GM21737 (cell line): ENCODE results near the gene FAT1.

ENCODE experiments used
- ATAC-seq: cut with Tn5 transposase; IDR thresholded peaks from one replicate; pipeline ENCODE4 v1.9.1; 2021; ENCODE audit warnings: mild to moderate bottlenecking, moderate library complexity; ENCODE audit not compliant: unreplicated experiment

Gene FAT1

GRCh38 chr4:186580669-186581068, 143.0 kb downstream of the FAT1 start:
- no peak for ATAC-seq

GRCh38 chr4:186570193-186570996, 153.3 kb downstream of the FAT1 start:
- no peak for ATAC-seq

- no peak for ATAC-seq
These were observed 154.0 kb downstream of the FAT1 start for GRCh38 chr4:186569533-186570192.

GRCh38 chr4:186566068-186566467, 157.6 kb downstream of the FAT1 start:
- ATAC-seq = no peak

GRCh38 chr4:186563761-186564160, 159.9 kb downstream of the FAT1 start:
- no peak for ATAC-seq

GRCh38 chr4:186561748-186562147, 161.9 kb downstream of the FAT1 start:
- no peak for ATAC-seq

- ATAC-seq = no peak
These were observed 163.0 kb downstream of the FAT1 start for GRCh38 chr4:186560647-186561046.

- no peak for ATAC-seq
These were observed 166.2 kb downstream of the FAT1 start for GRCh38 chr4:186557486-186557885.

- ATAC-seq = no peak
These were observed 166.6 kb downstream of the FAT1 start for GRCh38 chr4:186557061-186557460.

GRCh38 chr4:186554914-186555827, 168.5 kb downstream of the FAT1 start, which contains the start of gene MTNR1A:
TSS of gene MTNR1A (minus strand) at chr4:186555567. CDS start at chr4:186555365, 202 bp downstream.
- ATAC-seq = no peak

- no peak for ATAC-seq
These were observed 169.1 kb downstream of the FAT1 start for GRCh38 chr4:186554539-186554913.

GRCh38 chr4:186553717-186554116, 169.9 kb downstream of the FAT1 start:
- no peak for ATAC-seq

GRCh38 chr4:186551849-186552248, 171.8 kb downstream of the FAT1 start:
- ATAC-seq = no peak

GRCh38 chr4:186545436-186545835, 178.2 kb downstream of the FAT1 start:
- ATAC-seq = no peak

- ATAC-seq = no peak
These were observed 180.4 kb downstream of the FAT1 start for GRCh38 chr4:186543206-186543605.

GRCh38 chr4:186541801-186542200, 181.9 kb downstream of the FAT1 start:
- ATAC-seq = no peak

GRCh38 chr4:186537843-186538521, 185.7 kb downstream of the FAT1 start:
- no peak for ATAC-seq
